Tibial nerve (tissue), 4 donors: ENCODE data around the gene BAIAP2. TPM values are rescaled to one million over a fixed set of nuclear protein-coding genes. Genes with fewer than 3 reads are reported as not detected.
"Not testable (repeated sequence)": the region's sequence is repeated elsewhere in the genome, so short reads cannot be mapped to it uniquely, and the experiment has no call there.

Source experiments
- DNase-seq, 2 donors: peaks; one replicate each; pipeline ENCODE4 v3.0.0-alpha.2; 2019; ENCODE audit warnings: low spot score in 2 of 2
- H3K27ac ChIP-seq, 4 donors: fragments of 200-600 bp; sonication (generic) in 3 of 4; one replicate each; pipeline ENCODE4 v1.5.1; 2017 to 2019; ENCODE audit warnings: mild to moderate bottlenecking in 1 of 4
- H3K27me3 ChIP-seq, 2 donors: fragments of 200-600 bp; sonication (generic) in 1 of 2; one replicate each; pipeline versions ENCODE4 v1.5.1 to v1.6.0; 2017 to 2019
- H3K36me3 ChIP-seq, 3 donors: fragments of 200-600 bp; sonication (generic); one replicate each; pipeline ENCODE4 v1.5.1; 2018 to 2019
- H3K4me1 ChIP-seq, 4 donors: fragments of 200-600 bp; sonication (generic) in 3 of 4; one replicate each; pipeline ENCODE4 v1.5.1; 2017 to 2019
- H3K4me3 ChIP-seq, 4 donors: fragments of 200-600 bp; sonication (generic) in 3 of 4; one replicate each; pipeline ENCODE4 v1.5.1; 2017 to 2019; ENCODE audit warnings: mild to moderate bottlenecking in 1 of 4, moderate library complexity in 1 of 4
- H3K9me3 ChIP-seq, 4 donors: fragments of 200-600 bp; sonication (generic) in 3 of 4; one replicate each; pipeline ENCODE4 v1.5.1; 2017 to 2019
- EP300 ChIP-seq, 2 donors: sonication (generic); formaldehyde crosslinking; IDR thresholded peaks; one replicate each; pipeline ENCODE4 v1.6.1; 2017; ENCODE audit warnings: antibody characterized with exemption in 2 of 2, mild to moderate bottlenecking in 1 of 2
- POLR2A ChIP-seq, 2 donors: fragments of 450-650 bp; IDR thresholded peaks; one replicate each; pipeline ENCODE4 v1.6.1; 2017; ENCODE audit warnings: antibody characterized with exemption in 2 of 2, mild to moderate bottlenecking in 2 of 2, moderate library complexity in 2 of 2
- WGBS, 2 donors: methylation state at CpG; one replicate each; pipeline ENCODE4 v1.1.5; 2018; 5-methylcytosine and 5-hydroxymethylcytosine counted together
- total RNA-seq, 4 donors: library from RNA; depleted of rRNA; stranded (reverse); fragments of >200 nt; gene quantifications; one replicate each; pipeline ENCODE4 v1.1.0, GENCODE V29; 2016
- TF ChIP-seq, protein P1 (sequence below), 5 experiments: fragments of 200-600 bp in 3 of 5; fragments of 450-650 bp in 2 of 5; sonication (generic) in 3 of 5; IDR thresholded peaks; one replicate each; pipeline ENCODE4 v1.5.1; 2016 to 2019; ENCODE audit warnings: antibody characterized with exemption in 5 of 5, mild to moderate bottlenecking in 3 of 5, moderate library complexity in 2 of 5

BAIAP2 gene
- total RNA-seq, 4 donors from 2014 or later, result 49.5 to 81.2 (median 66.9) TPM

DNA sequence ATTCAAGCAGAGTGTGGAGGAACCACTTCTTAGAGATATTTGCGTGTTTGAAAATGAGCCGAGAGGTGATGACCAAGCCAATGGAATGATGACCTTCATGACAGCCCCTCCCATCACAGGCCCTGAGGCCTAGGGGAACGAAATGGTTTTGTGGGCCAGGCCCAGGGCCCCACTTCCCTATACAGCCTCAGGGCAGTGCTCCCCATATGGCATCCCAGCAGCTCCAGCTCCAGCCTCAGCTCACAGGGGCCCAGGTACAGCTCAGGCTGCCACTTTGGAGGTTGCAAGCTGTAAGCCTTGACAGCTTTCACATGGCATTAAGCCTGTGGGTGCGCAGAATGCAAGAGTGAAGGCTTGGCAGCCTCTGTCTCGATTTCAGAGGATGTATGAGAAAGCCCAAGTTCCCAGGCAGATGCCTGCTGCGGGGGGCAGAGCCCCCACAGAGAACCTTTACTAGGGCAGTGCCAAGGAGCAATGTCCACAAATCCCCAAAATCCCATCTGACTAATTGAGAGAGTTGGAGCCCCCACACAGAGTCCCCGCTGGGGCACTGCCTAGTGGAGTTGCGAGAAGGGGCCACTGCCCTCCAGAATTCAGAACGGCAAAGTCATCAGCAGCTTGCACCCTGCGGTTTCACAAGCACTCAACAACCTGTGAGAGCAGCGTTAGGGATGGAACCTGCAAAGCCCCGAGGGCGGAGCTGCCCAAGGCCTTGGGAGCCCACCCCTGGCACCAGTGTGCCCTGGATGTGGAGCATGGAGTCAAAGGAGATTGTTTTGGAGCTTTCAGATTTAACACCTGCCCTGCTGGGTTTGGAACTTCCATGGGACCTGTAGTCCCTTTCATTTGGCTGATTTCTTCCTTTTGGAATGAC is 22.1 kb upstream of the BAIAP2 start:
- Histone ChIP-seq H3K9me3 (peaks cover 0 to 13% (median 0%) of the 10 kb centered on the region in 4 donors), H3K4me3 (no peak overlapping the region), H3K4me1 (peaks cover 0 to 7% (median 0%) of the 10 kb centered on the region in 4 donors), H3K27me3 (no peaks in the 10 kb centered on the region), H3K27ac (no peak overlapping the region), H3K36me3 (no peaks in the 10 kb centered on the region)
- WGBS, 2 donors, result 79 to 86% methylated on average over 11 to 13 of the region's 13 CpGs
- no peak for TF ChIP-seq EP300 (IDR thresholded peaks at IDR 0.05)
- TF ChIP-seq POLR2A (IDR thresholded peaks at IDR 0.05), result no peak
- TF ChIP-seq, protein P1, sequence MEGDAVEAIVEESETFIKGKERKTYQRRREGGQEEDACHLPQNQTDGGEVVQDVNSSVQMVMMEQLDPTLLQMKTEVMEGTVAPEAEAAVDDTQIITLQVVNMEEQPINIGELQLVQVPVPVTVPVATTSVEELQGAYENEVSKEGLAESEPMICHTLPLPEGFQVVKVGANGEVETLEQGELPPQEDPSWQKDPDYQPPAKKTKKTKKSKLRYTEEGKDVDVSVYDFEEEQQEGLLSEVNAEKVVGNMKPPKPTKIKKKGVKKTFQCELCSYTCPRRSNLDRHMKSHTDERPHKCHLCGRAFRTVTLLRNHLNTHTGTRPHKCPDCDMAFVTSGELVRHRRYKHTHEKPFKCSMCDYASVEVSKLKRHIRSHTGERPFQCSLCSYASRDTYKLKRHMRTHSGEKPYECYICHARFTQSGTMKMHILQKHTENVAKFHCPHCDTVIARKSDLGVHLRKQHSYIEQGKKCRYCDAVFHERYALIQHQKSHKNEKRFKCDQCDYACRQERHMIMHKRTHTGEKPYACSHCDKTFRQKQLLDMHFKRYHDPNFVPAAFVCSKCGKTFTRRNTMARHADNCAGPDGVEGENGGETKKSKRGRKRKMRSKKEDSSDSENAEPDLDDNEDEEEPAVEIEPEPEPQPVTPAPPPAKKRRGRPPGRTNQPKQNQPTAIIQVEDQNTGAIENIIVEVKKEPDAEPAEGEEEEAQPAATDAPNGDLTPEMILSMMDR (IDR thresholded peaks at IDR 0.05), result no peak
- no peak for DNase-seq

DNA sequence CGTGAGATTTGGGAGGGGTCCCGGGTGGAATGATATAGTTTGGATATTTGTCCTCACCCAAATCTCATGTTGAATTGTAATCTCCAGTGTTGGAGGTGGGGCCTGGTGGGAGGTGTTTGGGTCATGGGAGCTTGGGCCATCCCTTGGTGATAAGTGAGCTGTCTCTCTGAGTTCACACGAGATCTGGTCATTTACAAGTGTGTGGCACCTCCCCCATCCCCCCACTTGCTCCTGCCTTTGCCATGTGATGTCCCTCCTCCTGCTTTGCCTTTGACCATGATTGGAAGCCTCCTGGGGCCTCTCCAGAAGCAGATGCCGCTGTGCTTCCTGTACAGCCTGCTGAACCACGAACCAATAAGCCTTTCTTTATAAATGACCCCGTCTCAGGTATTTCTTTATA is 21.3 kb upstream of the BAIAP2 start:
- Histone ChIP-seq H3K27ac (no peak overlapping the region), H3K27me3 (no peaks in the 10 kb centered on the region), H3K4me3 (no peak overlapping the region), H3K4me1 (peaks cover 0 to 15% (median 2%) of the 10 kb centered on the region in 4 donors), H3K36me3 (no peaks in the 10 kb centered on the region), H3K9me3 (peaks cover 0 to 13% (median 0%) of the 10 kb centered on the region in 4 donors)
- DNase-seq, result no peak
- TF ChIP-seq, protein P1 (IDR thresholded peaks at IDR 0.05), result no peak
- TF ChIP-seq POLR2A (IDR thresholded peaks at IDR 0.05) (no peak), EP300 (IDR thresholded peaks at IDR 0.05) (no peak)
- WGBS, 2 donors, result 70 to 73% methylated on average over 6 of the region's 6 CpGs

DNA sequence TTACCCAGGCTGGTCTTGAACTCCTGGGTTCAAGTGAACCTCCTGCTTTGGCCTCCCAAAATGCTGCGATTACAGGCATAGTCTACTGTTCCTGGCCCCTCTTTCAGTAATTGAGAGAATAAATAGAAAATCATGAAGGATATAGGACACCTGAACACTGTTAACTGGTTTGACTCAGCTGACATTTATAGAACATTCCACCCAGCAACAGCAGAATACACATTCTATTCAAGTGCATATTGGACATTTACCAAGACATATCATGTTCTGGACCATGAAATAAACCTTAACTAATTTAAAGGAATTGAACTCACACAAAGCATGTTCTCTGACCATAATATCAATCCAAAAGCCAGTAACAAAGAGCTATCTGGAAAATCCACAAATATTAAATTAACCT is 19.8 kb upstream of the BAIAP2 start:
- no peak for TF ChIP-seq EP300 (IDR thresholded peaks at IDR 0.05)
- no peak for TF ChIP-seq POLR2A (IDR thresholded peaks at IDR 0.05)
- TF ChIP-seq, protein P1 (IDR thresholded peaks at IDR 0.05), result no peak
- no peak overlapping the region for H3K4me3 ChIP-seq
- no peak for DNase-seq
- H3K27me3 ChIP-seq, result no peaks in the 10 kb centered on the region
- H3K9me3 ChIP-seq, result peaks cover 0 to 13% (median 0%) of the 10 kb centered on the region in 4 donors
- 95 to 100% methylated on average over 1 of the region's 1 CpG for WGBS, 2 donors
- H3K36me3 ChIP-seq, result no peaks in the 10 kb centered on the region
- no peak overlapping the region for H3K27ac ChIP-seq
- H3K4me1 ChIP-seq, result peaks cover 0 to 29% (median 4%) of the 10 kb centered on the region in 4 donors

DNA sequence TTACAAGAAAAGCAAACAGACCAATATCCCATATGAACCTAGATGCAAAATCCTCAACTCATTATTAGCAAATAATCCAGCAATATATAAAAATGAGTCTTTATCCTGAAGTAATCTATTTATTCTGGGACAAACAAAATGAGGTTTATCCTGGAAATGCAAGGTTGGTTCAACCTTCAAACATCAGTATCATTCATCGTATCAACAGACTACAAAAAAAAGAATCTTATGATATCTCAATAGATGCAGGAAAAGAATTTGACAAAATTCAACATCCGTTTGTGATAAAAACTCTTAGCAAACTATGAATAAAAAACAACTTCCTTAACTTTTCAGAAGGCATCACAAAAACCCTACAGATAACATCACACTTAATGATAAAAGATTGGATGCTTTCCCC is 18.4 kb upstream of the BAIAP2 start:
- no peak overlapping the region for H3K27ac ChIP-seq
- TF ChIP-seq EP300 (IDR thresholded peaks at IDR 0.05) (no peak), POLR2A (IDR thresholded peaks at IDR 0.05) (no peak)
- TF ChIP-seq, protein P1 (IDR thresholded peaks at IDR 0.05), result no peak
- H3K36me3 ChIP-seq, result no peaks in the 10 kb centered on the region
- no peaks in the 10 kb centered on the region for H3K27me3 ChIP-seq
- DNase-seq, result no peak
- no peak overlapping the region for H3K4me3 ChIP-seq
- WGBS, 2 donors, result 95 to 98% methylated on average over 2 of the region's 2 CpGs
- peaks cover 0 to 43% (median 17%) of the 10 kb centered on the region in 4 donors for H3K4me1 ChIP-seq
- H3K9me3 ChIP-seq, result peaks cover 0 to 5% (median 0%) of the 10 kb centered on the region in 4 donors

DNA sequence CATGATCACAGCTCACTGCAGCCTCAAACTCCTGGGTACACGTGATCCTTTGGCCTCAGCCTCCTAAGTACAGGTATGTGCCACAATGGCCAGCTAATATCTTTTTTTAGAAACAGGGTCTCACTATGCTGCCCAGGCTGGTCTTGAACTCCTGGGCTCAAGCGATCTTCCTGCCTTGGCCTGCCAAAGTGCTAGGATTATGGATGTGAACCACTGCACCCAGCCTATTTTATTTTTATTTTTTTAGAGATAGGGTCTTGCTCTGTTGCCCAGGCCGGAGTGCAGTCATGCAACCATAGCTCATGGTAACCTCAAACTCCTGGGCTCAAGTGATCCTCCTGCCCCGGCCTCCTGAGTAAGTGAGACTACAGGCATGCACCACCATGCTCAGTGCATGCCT is 17.6 kb upstream of the BAIAP2 start:
- DNase-seq, H3K27me3 ChIP-seq, H3K36me3 ChIP-seq, H3K9me3 ChIP-seq, H3K4me3 ChIP-seq: not testable (repeated sequence)
- H3K27ac ChIP-seq, result peak overlapping the region in 3 of 4 donors; percentile 68 to 94 (median 87)
- WGBS, 2 donors, result 92 to 94% methylated on average over 4 of the region's 4 CpGs
- peaks cover 0 to 50% (median 18%) of the 10 kb centered on the region in 4 donors for H3K4me1 ChIP-seq
